ENCODE measurements around the gene KIF6.
"Not testable (repeated sequence)": the region's sequence is repeated elsewhere in the genome, so short reads cannot be mapped to it uniquely, and the experiment has no call there.

The KIF6 gene

GRCh38 chr6:39507331-39507998 is 217.7 kb downstream of the KIF6 start:
- no peak overlapping the region for H3K27ac ChIP-seq (ENCODE audit: low read length)
- no peak overlapping the region for H3K9ac ChIP-seq (ENCODE audit: low read depth, low read length)
- H3K36me3 ChIP-seq (ENCODE audit: insufficient read depth, low read depth, low read length): no peaks in the 10 kb centered on the region
- H3K27me3 ChIP-seq (ENCODE audit: insufficient read depth, low read length): no peaks in the 10 kb centered on the region
- H3K4me1 ChIP-seq (ENCODE audit: insufficient read depth, low read length): no peaks in the 10 kb centered on the region
- no peak overlapping the region for H3K4me3 ChIP-seq (ENCODE audit: low read length)
- H3K9me3 ChIP-seq (ENCODE audit: insufficient read depth, low read depth, low read length): peaks cover 13% of the 10 kb centered on the region

GRCh38 chr6:39502362-39502955 is 222.7 kb downstream of the KIF6 start:
- not testable (repeated sequence) for H3K27ac ChIP-seq (ENCODE audit: low read length); H3K4me1 ChIP-seq (ENCODE audit: insufficient read depth, low read length); H3K4me3 ChIP-seq (ENCODE audit: low read length); H3K27me3 ChIP-seq (ENCODE audit: insufficient read depth, low read length); H3K9ac ChIP-seq (ENCODE audit: low read depth, low read length); H3K36me3 ChIP-seq (ENCODE audit: insufficient read depth, low read depth, low read length)
- H3K9me3 ChIP-seq (ENCODE audit: insufficient read depth, low read depth, low read length): peaks cover 16% of the 10 kb centered on the region; the same call in 1 of the 2 replicates

- Histone ChIP-seq H3K9ac (ENCODE audit: low read depth, low read length) (no peak overlapping the region), H3K27me3 (ENCODE audit: insufficient read depth, low read length) (no peaks in the 10 kb centered on the region), H3K4me1 (ENCODE audit: insufficient read depth, low read length) (peaks cover 17% of the 10 kb centered on the region; the same call in 1 of the 2 replicates), H3K27ac (ENCODE audit: low read length) (no peak overlapping the region), H3K36me3 (ENCODE audit: insufficient read depth, low read depth, low read length) (no peaks in the 10 kb centered on the region), H3K4me3 (ENCODE audit: low read length) (no peak overlapping the region), H3K9me3 (ENCODE audit: insufficient read depth, low read depth, low read length) (peaks cover 16% of the 10 kb centered on the region; the same call in 1 of the 2 replicates)
Observed at GRCh38 chr6:39499053-39499452, 226.2 kb downstream of the KIF6 start.

GRCh38 chr6:39498096-39498495 is 227.1 kb downstream of the KIF6 start:
- H3K4me3 ChIP-seq (ENCODE audit: low read length): no peak overlapping the region
- peaks cover 17% of the 10 kb centered on the region; the same call in 1 of the 2 replicates for H3K4me1 ChIP-seq (ENCODE audit: insufficient read depth, low read length)
- H3K27me3 ChIP-seq (ENCODE audit: insufficient read depth, low read length): no peaks in the 10 kb centered on the region
- peaks cover 14% of the 10 kb centered on the region; the same call in 1 of the 2 replicates for H3K9me3 ChIP-seq (ENCODE audit: insufficient read depth, low read depth, low read length)
- H3K36me3 ChIP-seq (ENCODE audit: insufficient read depth, low read depth, low read length): no peaks in the 10 kb centered on the region
- H3K27ac ChIP-seq (ENCODE audit: low read length): no peak overlapping the region
- no peak overlapping the region for H3K9ac ChIP-seq (ENCODE audit: low read depth, low read length)

GRCh38 chr6:39496915-39497314 is 228.3 kb downstream of the KIF6 start:
- Histone ChIP-seq H3K9me3 (ENCODE audit: insufficient read depth, low read depth, low read length) (peaks cover 3% of the 10 kb centered on the region; the same call in 1 of the 2 replicates), H3K36me3 (ENCODE audit: insufficient read depth, low read depth, low read length) (no peaks in the 10 kb centered on the region), H3K27ac (ENCODE audit: low read length) (no peak overlapping the region), H3K27me3 (ENCODE audit: insufficient read depth, low read length) (no peaks in the 10 kb centered on the region), H3K4me3 (ENCODE audit: low read length) (no peak overlapping the region), H3K9ac (ENCODE audit: low read depth, low read length) (no peak overlapping the region), H3K4me1 (ENCODE audit: insufficient read depth, low read length) (peaks cover 17% of the 10 kb centered on the region; the same call in 1 of the 2 replicates)

- H3K27me3 ChIP-seq (ENCODE audit: insufficient read depth, low read length): no peaks in the 10 kb centered on the region
Observed at GRCh38 chr6:39496456-39496855, 228.8 kb downstream of the KIF6 start.

GRCh38 chr6:39495640-39496039 is 229.6 kb downstream of the KIF6 start:
- H3K9me3 ChIP-seq (ENCODE audit: insufficient read depth, low read depth, low read length): no peaks in the 10 kb centered on the region
- no peaks in the 10 kb centered on the region for H3K36me3 ChIP-seq (ENCODE audit: insufficient read depth, low read depth, low read length)
- H3K27ac ChIP-seq (ENCODE audit: low read length): peak overlapping the region; percentile 18
- peak overlapping the region; percentile 27 for H3K4me3 ChIP-seq (ENCODE audit: low read length)
- H3K27me3 ChIP-seq (ENCODE audit: insufficient read depth, low read length): no peaks in the 10 kb centered on the region
- H3K4me1 ChIP-seq (ENCODE audit: insufficient read depth, low read length): peaks cover 17% of the 10 kb centered on the region; the same call in 1 of the 2 replicates
- H3K9ac ChIP-seq (ENCODE audit: low read depth, low read length): peak overlapping the region; percentile 37; the same call in 1 of the 2 replicates

More at GRCh38 chr6:39496456-39496855, 228.8 kb downstream of the KIF6 start:
- Histone ChIP-seq H3K36me3 (ENCODE audit: insufficient read depth, low read depth, low read length) (no peaks in the 10 kb centered on the region), H3K27ac (ENCODE audit: low read length) (no peak overlapping the region), H3K9ac (ENCODE audit: low read depth, low read length) (no peak overlapping the region; the same call in 1 of the 2 replicates), H3K4me1 (ENCODE audit: insufficient read depth, low read length) (peaks cover 17% of the 10 kb centered on the region; the same call in 1 of the 2 replicates), H3K4me3 (ENCODE audit: low read length) (no peak overlapping the region), H3K9me3 (ENCODE audit: insufficient read depth, low read depth, low read length) (no peaks in the 10 kb centered on the region)

- Histone ChIP-seq H3K27me3 (ENCODE audit: insufficient read depth, low read length) (no peaks in the 10 kb centered on the region), H3K9me3 (ENCODE audit: insufficient read depth, low read depth, low read length) (no peaks in the 10 kb centered on the region), H3K4me1 (ENCODE audit: insufficient read depth, low read length) (peaks cover 17% of the 10 kb centered on the region; the same call in 1 of the 2 replicates), H3K4me3 (ENCODE audit: low read length) (no peak overlapping the region; the same call in 1 of the 2 replicates), H3K9ac (ENCODE audit: low read depth, low read length) (peak overlapping the region; percentile 37; the same call in 1 of the 2 replicates), H3K36me3 (ENCODE audit: insufficient read depth, low read depth, low read length) (no peaks in the 10 kb centered on the region), H3K27ac (ENCODE audit: low read length) (no peak overlapping the region)
Observed at GRCh38 chr6:39494998-39495397, 230.2 kb downstream of the KIF6 start.

GRCh38 chr6:39493777-39494176 is 231.4 kb downstream of the KIF6 start:
- Histone ChIP-seq H3K27me3 (ENCODE audit: insufficient read depth, low read length) (no peaks in the 10 kb centered on the region), H3K9ac (ENCODE audit: low read depth, low read length) (no peak overlapping the region), H3K36me3 (ENCODE audit: insufficient read depth, low read depth, low read length) (no peaks in the 10 kb centered on the region), H3K27ac (ENCODE audit: low read length) (no peak overlapping the region), H3K4me3 (ENCODE audit: low read length) (no peak overlapping the region), H3K9me3 (ENCODE audit: insufficient read depth, low read depth, low read length) (no peaks in the 10 kb centered on the region), H3K4me1 (ENCODE audit: insufficient read depth, low read length) (peaks cover 17% of the 10 kb centered on the region; the same call in 1 of the 2 replicates)

GRCh38 chr6:39493174-39493573 is 232.0 kb downstream of the KIF6 start:
- peaks cover 17% of the 10 kb centered on the region; the same call in 1 of the 2 replicates for H3K4me1 ChIP-seq (ENCODE audit: insufficient read depth, low read length)
- no peak overlapping the region for H3K27ac ChIP-seq (ENCODE audit: low read length)
- H3K4me3 ChIP-seq (ENCODE audit: low read length): no peak overlapping the region
- H3K9me3 ChIP-seq (ENCODE audit: insufficient read depth, low read depth, low read length): no peaks in the 10 kb centered on the region
- no peaks in the 10 kb centered on the region for H3K36me3 ChIP-seq (ENCODE audit: insufficient read depth, low read depth, low read length)
- H3K27me3 ChIP-seq (ENCODE audit: insufficient read depth, low read length): no peaks in the 10 kb centered on the region
- no peak overlapping the region for H3K9ac ChIP-seq (ENCODE audit: low read depth, low read length)

GRCh38 chr6:39490108-39490507 is 235.1 kb downstream of the KIF6 start:
- H3K4me1 ChIP-seq (ENCODE audit: insufficient read depth, low read length): peaks cover 4% of the 10 kb centered on the region; the same call in 1 of the 2 replicates
- H3K36me3 ChIP-seq (ENCODE audit: insufficient read depth, low read depth, low read length): no peaks in the 10 kb centered on the region
- H3K9ac ChIP-seq (ENCODE audit: low read depth, low read length): no peak overlapping the region
- H3K27ac ChIP-seq (ENCODE audit: low read length): no peak overlapping the region
- no peak overlapping the region for H3K4me3 ChIP-seq (ENCODE audit: low read length)
- H3K9me3 ChIP-seq (ENCODE audit: insufficient read depth, low read depth, low read length): no peaks in the 10 kb centered on the region
- H3K27me3 ChIP-seq (ENCODE audit: insufficient read depth, low read length): no peaks in the 10 kb centered on the region

All from iPS-20b (cell line).